UCSD-AML1 (cell line): Measurements from ENCODE around the gene TTC17.
A peak's percentile ranks its signal among the peaks of the same experiment; 100 is the strongest.
"Not testable (repeated sequence)": the region's sequence is repeated elsewhere in the genome, so short reads cannot be mapped to it uniquely, and the experiment has no call there.

Source experiments
- DNase-seq: peaks from one replicate; lab custom pipeline; 2025; ENCODE audit not compliant: unreplicated experiment; lab: John Stamatoyannopoulos, UW

The TTC17 gene

DNA sequence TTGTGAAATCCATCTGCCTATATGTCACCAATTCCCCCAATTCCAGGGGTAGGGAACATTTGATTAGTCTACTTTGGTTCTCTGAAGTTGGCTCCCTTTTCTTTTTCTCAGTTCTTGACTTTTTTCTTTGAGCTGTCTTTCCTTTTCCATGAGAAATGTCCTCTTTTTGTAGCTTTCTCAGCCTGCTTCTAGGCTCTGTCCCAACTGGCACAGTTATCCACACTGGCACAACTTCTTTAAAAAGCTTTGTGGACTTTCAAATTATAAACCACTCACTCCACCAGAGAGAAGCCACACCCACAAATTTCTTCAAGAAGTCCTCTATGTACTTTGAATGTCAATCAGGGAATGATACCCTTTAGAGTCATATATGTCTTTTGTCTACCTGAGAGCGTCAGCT is 100.5 kb downstream of the TTC17 start:
- no peak for DNase-seq

DNA sequence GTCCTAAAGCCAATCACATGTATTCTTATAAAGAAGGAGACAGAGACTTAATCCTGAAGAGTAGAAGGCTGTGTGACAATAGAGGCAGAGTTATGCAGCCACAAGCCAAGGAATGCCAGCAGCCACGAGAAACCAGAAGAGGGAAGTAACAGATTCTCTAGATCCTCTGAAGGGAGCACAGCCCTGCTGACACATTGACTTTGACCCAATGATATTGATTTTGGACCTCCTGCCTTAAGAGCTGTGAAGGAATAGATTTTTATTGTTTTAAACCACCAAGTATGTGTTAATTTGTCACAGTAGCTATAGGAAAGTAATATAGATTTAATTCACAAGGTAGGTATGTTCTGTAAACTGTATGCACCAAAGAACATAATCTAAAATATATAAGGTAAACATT is 103.6 kb downstream of the TTC17 start:
- no peak for DNase-seq

DNA sequence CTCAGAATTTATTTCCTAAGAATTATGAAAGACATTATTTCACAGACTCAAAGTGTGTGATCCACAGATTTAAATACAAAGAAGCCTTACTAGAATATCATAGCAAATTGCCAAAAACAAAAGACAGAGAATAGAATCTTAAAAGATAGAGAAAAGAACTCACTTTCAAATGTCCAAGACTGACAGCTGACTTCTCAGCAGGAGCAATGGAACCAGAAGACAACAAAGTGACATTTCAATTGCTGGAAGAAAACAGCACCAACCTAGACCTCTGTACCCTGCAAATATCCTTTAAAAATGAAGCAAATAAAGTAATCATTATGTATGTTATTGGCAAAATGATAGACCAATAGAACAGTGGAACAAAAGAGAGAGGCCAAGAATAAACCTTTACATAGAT is 109.2 kb downstream of the TTC17 start:
- DNase-seq, result no peak

DNA sequence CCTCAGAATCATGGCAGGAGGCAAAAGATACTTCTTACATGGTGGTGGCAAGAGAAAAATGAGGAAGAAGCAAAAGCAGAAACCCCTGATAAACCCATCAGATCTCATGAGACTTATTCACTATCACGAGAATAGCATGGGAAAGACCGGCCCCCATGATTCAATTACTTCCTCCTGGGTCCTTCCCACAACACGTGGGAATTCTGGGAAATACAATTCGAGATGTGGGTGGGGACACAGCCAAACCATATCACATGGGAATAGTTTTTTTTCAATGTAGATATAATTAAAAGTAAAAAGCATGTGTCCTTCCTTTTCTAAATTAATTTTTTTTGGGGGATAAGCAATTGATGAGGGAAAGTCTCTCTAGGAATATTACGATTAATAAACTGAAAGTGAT is 118.8 kb downstream of the TTC17 start:
- not testable (repeated sequence) for DNase-seq

DNA sequence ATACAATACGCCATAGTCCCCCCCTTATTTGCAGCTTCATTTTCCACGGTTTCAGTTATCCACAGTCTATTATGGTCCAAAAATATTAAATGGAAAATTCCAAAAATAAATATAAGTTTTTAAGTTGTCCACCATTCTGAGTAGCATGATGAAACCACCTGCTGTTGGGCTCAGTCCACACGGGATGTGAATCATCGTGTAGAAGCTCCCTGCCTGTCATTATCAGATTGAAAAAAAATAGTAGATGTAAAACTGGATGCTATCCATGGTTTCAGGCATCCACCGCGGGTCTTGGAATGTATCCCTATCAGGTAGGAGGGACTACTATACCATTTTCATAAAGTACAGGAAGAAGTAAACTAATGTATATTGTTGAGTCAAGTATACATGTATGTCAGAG is 127.4 kb downstream of the TTC17 start:
- DNase-seq, result no peak

DNA sequence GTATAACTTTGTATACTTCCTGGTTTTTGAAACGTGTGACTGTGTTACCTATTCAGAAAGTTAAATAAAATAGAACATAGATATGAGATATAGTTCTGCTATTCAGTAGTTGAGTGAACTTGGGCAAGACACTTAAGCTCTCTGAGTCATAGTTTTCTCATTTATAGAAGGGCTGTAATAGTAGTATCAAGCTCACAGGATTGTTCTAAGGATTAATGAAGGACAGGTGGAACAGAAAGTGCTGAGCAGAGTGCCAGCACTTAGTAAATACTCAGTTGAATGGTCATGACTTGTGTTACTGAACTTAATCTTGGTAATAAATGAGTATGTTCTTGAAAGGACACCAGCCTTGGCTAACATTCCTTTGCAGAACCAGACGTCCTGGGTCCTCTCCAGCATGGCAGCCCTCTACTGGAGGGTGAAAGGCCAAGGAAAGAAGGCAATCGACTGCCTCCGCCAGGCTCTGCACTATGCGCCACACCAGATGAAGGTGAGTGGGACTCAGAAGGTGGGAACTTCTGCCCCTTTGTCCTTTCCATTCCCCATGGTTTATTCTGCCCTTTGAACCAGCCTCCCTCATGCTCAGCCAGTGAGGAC is 131.2 kb downstream of the TTC17 start:
- DNase-seq, result no peak

DNA sequence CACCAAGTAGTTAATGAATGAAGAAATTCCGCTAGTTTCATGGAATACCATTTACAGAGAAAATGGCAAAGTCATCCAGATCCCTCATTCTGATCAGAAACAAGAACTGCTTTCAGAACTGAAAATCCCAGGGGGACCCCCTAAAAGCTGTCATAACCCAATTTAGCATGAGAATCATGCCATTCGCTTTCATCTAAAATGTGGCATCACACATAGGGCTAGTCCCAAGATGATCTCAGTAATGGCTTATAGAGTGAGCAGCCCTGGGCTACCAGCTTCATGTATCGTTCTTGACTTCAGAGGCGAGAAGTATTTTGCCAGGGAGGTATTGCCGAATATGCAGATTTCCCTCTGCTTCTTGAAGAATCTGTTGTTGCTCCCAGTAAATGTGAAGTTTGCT is 134.0 kb downstream of the TTC17 start:
- DNase-seq, result no peak

DNA sequence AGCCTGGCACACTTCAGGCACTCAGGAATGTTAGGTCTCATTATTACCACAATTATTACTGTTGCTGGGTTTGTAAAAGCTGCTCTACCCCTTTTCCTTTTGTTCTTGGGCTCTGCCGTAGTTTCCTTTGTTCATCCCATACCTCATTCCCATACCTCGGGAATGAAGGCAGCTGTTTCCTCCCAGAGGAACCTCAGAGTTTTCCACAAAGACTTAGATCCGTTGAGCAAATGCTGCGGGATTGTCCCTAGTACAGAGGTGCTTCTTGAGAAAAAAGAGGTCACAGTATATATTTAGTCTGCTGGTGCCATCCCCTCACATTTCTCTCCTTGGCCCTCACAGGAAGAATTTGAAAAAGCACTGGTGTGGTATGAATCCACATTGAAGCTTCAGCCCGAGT is 134.7 kb downstream of the TTC17 start:
- DNase-seq, result no peak

DNA sequence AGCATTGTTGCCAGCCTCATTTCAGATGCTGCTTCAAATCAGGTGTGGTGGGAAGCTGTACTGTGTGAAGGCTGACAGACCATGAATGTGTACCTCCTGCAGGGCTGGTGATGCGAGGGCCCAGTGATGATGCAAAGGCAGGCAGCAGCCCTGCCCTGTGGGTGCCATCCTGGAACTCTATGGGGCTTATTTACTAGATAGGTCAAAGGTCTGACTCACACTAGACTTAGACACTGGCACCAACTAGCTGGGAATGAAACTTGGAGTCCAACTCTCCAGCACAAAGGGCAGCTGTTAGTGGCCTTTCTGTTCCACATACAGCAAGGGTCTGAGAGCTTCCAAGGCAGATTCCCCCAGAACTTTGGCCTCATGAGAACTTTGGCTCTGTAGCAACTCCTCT is 138.4 kb downstream of the TTC17 start:
- DNase-seq, result no peak

DNA sequence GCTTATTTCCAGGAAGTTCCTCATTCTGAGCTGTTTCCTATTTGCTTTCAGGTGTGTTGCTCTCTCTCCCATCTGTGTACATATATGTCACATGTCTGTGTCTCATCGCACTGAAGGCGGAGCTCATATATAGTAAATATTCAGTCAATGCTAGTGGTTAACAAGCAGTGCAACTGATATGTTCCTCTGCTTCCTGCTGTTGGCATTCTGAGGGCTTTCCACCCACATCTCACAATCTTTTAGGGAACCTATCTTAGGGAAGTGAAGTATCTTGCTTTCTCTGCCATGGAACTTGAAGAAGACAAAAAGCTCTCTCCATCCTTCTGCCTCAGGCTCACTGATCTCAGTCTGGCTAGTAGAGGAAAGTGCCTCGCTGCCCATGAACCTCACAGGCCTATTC is 139.8 kb downstream of the TTC17 start:
- DNase-seq, result no peak

DNA sequence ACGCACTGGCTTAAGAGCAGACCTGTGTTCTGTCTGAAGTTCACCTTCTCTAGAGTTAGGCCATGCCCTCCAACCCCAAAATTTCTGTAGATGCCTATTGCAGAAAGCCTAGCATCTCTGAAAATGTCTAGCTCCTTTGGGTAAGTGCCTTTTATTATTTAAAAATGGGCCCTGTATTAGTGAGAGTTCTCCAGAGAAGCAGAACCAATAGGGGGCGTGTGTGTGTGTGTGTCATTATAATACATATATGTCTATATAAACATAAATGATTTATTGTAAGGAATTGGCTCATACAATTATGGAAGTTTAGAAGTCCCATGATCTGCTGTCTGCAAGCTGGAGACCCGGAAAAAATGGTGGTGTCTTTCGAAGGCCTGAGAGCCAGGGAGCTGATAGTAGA is 144.7 kb downstream of the TTC17 start:
- no peak for DNase-seq

DNA sequence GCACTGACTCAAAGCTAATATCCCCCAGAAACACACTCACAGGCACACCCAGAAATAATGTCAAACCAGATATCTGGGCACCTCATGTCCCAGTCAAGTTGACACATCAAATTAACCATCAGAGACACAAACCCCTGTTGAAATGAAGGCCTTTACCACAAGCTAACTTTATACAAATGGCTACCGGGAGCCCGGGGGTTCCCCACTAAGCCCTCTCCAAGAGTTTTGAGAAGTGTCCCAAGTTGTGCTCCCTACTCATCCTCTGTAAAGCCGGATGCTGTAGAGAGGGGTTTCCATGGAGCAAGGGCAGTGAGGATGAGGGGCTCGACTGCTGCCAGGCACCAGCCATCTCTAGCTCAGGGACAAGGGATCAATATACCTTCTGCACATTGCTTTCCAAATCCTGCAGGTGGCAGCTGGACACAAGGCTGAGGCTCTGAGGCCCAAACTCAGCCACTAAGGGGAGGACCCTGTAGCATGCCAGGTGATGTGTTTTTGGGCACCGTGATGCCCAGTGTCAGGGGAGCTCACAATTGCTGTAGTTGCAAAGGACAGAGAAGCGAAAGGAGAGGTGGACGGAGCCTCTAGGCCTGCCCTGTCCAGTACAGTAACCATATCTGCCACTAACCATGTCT is 145.7 kb downstream of the TTC17 start:
- peak; percentile 17 for DNase-seq

DNA sequence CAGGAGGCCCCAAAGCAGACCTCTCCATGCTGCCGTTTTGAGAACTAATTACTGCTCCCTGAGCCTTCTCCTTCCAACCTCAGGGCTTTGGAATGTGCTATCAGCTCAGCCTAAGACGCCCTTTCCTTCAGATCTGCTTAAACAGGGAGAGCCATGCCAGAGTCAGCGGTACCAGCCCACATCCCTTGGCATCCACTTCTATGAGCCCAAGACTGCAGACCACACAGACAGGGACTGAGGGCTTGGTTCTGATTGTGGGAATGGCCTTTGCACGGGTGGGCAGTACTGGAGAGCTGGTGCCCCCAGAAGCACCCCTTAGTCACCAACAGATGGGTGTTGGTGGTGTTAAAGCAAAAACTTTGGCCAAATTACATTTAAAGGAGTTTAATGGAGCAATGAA is 146.5 kb downstream of the TTC17 start:
- no peak for DNase-seq

DNA sequence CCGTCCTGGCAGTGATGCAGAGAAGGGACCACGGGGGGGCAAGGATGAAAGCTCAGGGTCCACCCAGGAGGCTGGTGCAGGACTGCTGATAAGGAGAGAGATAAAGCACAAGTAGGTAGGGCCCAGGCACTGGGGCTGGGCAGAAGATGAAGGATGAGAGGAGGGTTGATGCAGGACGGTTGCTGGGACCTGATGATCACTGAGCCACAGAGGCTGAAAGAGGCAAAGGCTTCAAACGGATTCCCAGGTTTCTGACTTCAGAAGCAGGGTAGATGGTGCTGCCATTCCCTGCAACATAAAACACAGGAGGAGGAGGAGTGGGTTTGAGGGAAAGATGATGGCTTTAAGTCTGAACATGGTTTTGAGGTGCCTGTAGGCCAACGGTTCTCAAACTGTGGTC is 148.5 kb downstream of the TTC17 start:
- no peak for DNase-seq

DNA sequence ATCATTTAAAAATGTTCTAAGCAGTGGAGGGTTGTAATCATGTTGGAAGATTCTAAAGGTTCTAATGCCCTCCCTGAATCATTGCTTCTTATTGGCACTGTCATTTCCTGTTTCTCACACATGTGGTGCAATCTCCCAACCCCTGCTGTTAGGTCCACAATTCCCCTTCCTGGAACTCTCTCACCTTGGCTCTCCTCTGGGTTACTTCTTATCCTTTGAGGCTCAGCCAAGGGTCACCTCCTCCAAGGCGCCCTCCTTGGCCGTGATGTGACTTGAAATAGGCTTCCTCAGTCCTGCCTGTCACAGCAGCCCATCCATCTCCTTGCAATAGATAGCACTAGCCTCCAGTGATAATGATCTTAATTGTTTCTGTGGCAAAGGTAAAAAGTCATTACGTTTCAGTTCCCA is 149.8 kb downstream of the TTC17 start:
- no peak for DNase-seq

DNA sequence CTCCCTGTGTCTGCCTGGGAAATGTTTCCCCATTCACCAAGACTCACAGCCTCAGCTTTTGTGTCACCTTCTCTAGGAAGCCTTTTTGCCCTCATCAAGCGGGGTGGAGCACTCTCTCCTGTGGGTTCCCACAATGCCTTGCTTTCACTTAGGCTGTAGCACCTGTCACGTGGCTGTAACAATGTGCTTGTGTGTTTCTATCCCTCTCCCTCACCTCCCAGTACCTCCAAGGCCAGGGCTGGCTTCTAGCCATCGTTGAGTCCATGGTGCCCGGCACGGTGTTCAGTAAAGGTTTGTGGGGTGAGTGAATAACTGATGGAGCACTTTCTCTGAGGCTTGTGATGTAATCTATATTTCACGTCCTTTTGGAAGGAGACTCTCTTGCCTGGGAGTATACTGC is 153.2 kb downstream of the TTC17 start:
- DNase-seq, result no peak

DNA sequence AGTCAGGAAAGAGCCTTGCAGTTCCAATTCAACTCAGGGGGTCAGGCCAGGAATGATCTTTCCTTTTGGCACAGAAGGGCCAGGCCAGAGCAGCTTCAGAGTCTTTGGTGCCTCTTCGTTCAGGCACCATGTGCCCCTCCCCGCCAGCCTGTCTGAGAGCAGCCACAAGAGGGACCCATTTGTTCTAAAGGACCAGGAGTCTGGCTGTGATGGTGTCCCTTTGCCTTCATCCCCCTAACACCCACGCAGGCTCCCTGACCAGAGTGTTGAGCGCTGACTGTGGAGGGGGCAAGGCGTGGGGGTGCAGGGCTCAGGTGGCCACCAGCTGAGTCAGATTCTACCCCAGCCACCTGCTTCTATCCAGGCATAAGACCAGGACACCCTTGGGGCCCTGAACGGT is 156.4 kb downstream of the TTC17 start:
- no peak for DNase-seq

DNA sequence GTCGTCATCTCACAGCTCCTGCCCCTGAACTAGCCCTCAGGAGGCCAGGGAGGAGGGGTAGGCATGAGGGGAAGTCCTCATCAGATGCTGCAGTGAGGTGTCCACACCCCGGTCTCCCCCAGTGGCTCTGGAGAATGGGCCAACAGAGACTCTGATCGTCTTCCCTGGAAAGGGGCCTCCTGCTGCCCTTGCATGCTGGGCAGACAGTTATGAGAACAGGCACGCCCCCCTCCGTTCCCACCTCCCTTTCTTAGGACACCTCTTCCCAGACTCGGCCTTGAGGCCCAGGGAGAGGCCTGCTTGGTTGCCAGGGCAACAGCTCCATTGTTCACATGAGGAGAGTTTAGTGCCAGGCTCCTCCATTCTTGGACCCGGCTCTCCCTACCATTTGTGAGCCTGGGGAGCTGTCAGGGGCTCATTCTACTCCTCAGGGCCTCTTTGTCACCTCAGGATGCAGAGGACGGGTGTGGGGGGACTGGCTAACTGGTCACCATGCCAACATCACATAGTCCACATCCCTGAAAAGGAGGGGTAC is 157.7 kb downstream of the TTC17 start:
- DNase-seq, result no peak

DNA sequence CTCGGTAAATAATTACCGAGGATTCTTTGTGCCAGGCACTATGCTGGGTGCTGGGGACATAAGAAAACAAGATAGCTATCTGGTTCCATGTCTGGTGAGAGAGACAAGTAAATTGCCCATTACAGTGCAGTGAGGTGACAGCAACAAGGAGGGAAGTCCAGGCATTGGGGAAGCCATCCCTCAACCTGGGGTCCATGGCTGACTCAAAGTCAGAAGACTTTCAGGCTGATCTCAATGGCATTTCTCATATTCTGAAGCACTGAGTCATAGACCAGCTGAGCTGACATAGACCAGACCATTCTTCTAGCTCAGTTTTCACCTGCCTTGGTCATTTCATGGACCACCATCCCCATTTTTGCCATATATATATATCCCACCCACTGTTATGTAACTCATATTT is 158.8 kb downstream of the TTC17 start:
- no peak for DNase-seq

DNA sequence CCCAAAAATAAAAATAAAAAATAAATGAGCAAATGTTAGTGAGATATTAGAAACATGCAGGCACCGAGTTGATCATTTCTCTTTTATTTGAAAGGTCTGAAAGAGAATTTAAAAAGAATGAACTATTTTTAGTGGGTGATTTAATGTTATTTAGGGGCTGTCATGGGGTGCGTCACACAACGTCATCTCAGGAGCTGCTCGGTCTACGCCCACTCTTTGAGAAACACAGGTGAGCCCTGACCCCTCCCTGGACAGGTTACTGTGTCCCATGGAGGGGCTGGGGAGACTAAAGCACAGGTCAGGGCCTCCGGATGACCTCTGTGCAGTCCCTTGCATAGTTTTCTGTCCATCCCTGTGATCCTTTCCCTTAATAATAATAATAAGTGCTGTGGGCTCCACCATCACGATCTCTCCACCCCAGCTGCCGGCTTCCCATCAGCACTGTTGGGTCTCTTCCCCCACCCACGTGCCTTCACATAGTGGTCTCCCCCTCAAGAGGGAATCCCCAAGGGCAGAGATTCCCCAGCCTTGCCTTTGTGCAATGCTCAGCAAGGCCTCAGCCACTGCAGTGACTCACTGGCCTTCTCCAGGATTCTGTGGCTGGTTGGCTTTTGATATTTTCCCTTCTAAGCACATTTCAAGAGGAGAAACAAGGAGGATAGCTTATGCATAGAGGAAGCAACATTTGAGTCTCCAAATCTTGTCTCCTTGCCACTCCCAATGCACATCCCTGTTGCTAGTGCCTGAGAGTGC is 159.9 kb downstream of the TTC17 start:
- DNase-seq, result no peak

DNA sequence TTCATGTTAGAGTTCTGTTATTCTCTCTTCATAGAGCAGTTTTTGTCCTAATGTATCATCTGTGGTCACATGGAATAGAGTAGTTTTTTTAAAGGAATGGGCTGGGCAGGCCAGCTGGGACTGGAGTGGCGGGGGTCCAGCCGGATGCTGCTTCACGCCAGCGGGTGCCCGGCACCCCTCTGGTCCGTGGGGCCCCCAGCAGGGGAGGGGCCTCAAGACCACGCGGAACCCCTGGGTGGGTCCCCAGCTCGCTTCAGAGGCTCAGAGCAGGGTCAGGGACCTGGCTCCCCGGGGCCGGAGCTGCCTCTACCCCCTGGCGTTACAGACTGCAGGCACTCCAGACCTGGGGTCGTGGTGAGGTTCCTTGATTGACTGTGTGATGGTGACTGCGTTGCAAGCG is 162.8 kb downstream of the TTC17 start:
- DNase-seq, result no peak

DNA sequence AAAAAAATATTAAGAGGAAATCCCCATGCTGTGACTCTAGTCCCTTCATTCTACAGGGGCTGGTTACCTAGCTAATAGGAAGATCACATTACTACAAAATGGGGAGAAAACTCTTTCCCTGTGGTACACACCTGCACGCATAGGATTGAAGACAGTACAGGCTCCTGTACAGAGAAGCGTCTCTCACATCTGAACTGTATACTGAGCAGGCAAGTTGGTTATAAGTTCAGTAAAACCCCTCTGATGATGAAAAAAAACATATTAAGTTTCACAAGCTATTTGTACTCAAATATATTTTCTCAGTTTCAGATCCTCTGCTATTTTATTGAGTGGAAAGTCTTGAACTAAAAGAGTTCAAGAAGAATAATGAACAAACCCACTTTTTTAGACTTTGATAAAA is 164.9 kb downstream of the TTC17 start:
- no peak for DNase-seq
